Kidney (tissue), 22 donors: ENCODE results near the gene APOB. TPM values are rescaled to one million over a fixed set of nuclear protein-coding genes. Genes with fewer than 3 reads are reported as not detected.

Source experiments
- DNase-seq, 5 donors: peaks; one replicate each; pipeline ENCODE4 v3.0.0-alpha.2; 2013 to 2020
- FAIRE-seq: peaks from 2 replicates; lab custom pipeline; 2012; peaks lifted over from hg19 to GRCh38; lab: Jason Lieb, UNC
- H3K27ac ChIP-seq, 2 donors: one replicate each; pipeline ENCODE4 v1.7.0; 2013; ENCODE audit warnings: low read depth in 2 of 2, low read length in 2 of 2, inconsistent platforms in 1 of 2
- H3K27me3 ChIP-seq: one replicate; pipeline ENCODE4 v1.7.1; 2013; ENCODE audit warnings: low read length, inconsistent platforms; ENCODE audit not compliant: control insufficient read depth, insufficient read depth
- H3K36me3 ChIP-seq, 3 donors: one replicate each; pipeline versions ENCODE4 v1.7.0 to v1.7.1; 2013; ENCODE audit warnings: low read length in 3 of 3, control low read depth in 1 of 3, inconsistent platforms in 1 of 3; ENCODE audit not compliant: insufficient read depth in 3 of 3, control insufficient read depth in 2 of 3
- H3K4me1 ChIP-seq, 3 donors: one replicate each; pipeline versions ENCODE4 v1.7.0 to v1.7.1; 2013; ENCODE audit warnings: low read length in 3 of 3, inconsistent platforms in 1 of 3, low read depth in 1 of 3; ENCODE audit not compliant: control insufficient read depth in 2 of 3, insufficient read depth in 2 of 3
- H3K4me3 ChIP-seq, 3 donors: one replicate each; pipeline versions ENCODE4 v1.7.0 to v1.8.1; 2013; ENCODE audit warnings: low read length in 3 of 3, control low read depth in 1 of 3, inconsistent platforms in 1 of 3
- H3K9ac ChIP-seq, 3 donors: one replicate each; pipeline versions ENCODE4 v1.7.0 to v1.7.1; 2013; ENCODE audit warnings: low read length in 3 of 3, control low read depth in 1 of 3, inconsistent platforms in 1 of 3
- H3K9me3 ChIP-seq, 3 donors: one replicate each; pipeline versions ENCODE4 v1.7.0 to v1.7.1; 2013; ENCODE audit warnings: low read length in 3 of 3, control low read depth in 1 of 3, inconsistent platforms in 1 of 3; ENCODE audit not compliant: control insufficient read depth in 2 of 3, insufficient read depth in 1 of 3
- intact Hi-C: fragments of 100-400 bp; cut with DNase I; formaldehyde crosslinking; loops from one replicate; pipeline ENCODE4 v1.11.1; 2022
- long read RNA-seq, 10 donors: library from polyadenylated mRNA in 1 of 10; unstranded in 1 of 10; transcript quantifications; one replicate each; pipeline ENCODE4 v2.0.0 and lab custom pipeline, GENCODE V29; 2021 to 2026
- polyA plus RNA-seq: library from polyadenylated mRNA; stranded (reverse); fragments of 350-450 nt; fragmentation: Illumina TruSeq; extraction: RNeasy Lipid Tissue Mini Kit (QIAGEN cat#74804); gene quantifications from one replicate; pipeline ENCODE4 v1.2.3, GENCODE V29; 2014; ENCODE audit warnings: low read depth, low replicate concordance; ENCODE audit not compliant: insufficient read depth
- total RNA-seq: library from RNA; stranded (reverse); fragmentation: NEBNext Ultra II Directional; extraction: Animal tissue kit (Norgen Biotek cat#: 25700); gene quantifications from one replicate; pipeline ENCODE4 v1.2.1, GENCODE V29; 2021
- TF ChIP-seq, protein P1 (sequence below): IDR thresholded peaks from 3 replicates; pipeline ENCODE4 v1.5.1; 2012; ENCODE audit warnings: mild to moderate bottlenecking, moderate library complexity, borderline replicate concordance; ENCODE audit not compliant: insufficient read depth; ENCODE audit errors: extremely low read depth
- donor health status: control.
- donor health status: control.
- donor health status: control.
- donor health status: control.
- donor health status: control.
- donor health status: DM: yes; HTN: yes; CAD: no.
- donor health status: Normal renal cell carcinoma (clear cell type).

APOB gene, protein sequence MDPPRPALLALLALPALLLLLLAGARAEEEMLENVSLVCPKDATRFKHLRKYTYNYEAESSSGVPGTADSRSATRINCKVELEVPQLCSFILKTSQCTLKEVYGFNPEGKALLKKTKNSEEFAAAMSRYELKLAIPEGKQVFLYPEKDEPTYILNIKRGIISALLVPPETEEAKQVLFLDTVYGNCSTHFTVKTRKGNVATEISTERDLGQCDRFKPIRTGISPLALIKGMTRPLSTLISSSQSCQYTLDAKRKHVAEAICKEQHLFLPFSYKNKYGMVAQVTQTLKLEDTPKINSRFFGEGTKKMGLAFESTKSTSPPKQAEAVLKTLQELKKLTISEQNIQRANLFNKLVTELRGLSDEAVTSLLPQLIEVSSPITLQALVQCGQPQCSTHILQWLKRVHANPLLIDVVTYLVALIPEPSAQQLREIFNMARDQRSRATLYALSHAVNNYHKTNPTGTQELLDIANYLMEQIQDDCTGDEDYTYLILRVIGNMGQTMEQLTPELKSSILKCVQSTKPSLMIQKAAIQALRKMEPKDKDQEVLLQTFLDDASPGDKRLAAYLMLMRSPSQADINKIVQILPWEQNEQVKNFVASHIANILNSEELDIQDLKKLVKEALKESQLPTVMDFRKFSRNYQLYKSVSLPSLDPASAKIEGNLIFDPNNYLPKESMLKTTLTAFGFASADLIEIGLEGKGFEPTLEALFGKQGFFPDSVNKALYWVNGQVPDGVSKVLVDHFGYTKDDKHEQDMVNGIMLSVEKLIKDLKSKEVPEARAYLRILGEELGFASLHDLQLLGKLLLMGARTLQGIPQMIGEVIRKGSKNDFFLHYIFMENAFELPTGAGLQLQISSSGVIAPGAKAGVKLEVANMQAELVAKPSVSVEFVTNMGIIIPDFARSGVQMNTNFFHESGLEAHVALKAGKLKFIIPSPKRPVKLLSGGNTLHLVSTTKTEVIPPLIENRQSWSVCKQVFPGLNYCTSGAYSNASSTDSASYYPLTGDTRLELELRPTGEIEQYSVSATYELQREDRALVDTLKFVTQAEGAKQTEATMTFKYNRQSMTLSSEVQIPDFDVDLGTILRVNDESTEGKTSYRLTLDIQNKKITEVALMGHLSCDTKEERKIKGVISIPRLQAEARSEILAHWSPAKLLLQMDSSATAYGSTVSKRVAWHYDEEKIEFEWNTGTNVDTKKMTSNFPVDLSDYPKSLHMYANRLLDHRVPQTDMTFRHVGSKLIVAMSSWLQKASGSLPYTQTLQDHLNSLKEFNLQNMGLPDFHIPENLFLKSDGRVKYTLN (N-terminal part only)
- total RNA-seq (0.57 TPM), polyA plus RNA-seq (0.11 TPM)
- long read RNA-seq, donor 1: 0 reads
- long read RNA-seq, donor 2: 0 reads
- long read RNA-seq, donor 3: 0 reads
- long read RNA-seq, donor 4: 0 reads
- long read RNA-seq, donor 5: 0 reads
- long read RNA-seq, donor 6: 0 reads
- long read RNA-seq, donor 7: 0 reads
- long read RNA-seq, donor 8: 0 reads
- long read RNA-seq, donor 9: 0 reads
- long read RNA-seq, donor 10: 0 reads

DNA sequence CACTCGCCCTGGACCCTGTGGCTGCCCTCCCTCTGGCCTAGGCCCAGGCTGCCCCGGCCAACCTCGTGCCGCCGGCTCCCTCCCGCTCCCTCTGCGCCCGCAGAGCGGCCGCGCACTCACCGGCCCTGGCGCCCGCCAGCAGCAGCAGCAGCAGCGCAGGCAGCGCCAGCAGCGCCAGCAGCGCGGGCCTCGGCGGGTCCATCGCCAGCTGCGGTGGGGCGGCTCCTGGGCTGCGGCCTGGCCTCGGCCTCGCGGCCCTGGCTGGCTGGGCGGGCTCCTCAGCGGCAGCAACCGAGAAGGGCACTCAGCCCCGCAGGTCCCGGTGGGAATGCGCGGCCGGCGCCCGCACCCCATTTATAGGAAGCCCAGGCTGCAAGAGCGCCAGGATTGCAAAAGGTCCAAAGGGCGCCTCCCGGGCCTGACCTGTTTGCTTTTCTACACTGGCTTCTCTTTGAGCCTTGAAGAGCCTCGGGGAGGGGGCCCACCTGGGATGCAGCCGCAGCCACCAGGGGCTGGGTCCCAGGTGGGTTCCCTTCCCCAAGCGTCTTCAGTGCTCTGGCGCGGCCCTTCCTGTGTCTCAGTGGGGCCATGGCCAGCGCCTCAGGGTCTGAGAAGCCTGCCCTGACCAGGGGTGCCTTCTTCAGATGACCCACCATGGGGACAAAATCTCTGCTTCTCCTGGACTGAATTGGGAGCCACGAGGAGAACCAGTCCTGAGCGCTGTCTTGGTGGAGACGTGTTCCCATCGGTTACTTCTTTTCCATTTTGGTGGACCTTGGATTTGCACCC, at the start of gene APOB:
Gene APOB, minus strand, starts transcription at position 330 of the 789 bp plus-strand sequence. Its CDS starts 128 bp downstream, at position 202.
- no peak within 1 kb of the TSS for H3K27ac ChIP-seq
- FAIRE-seq: no peak
- no peak within 1 kb of the TSS for H3K4me3 ChIP-seq

DNA sequence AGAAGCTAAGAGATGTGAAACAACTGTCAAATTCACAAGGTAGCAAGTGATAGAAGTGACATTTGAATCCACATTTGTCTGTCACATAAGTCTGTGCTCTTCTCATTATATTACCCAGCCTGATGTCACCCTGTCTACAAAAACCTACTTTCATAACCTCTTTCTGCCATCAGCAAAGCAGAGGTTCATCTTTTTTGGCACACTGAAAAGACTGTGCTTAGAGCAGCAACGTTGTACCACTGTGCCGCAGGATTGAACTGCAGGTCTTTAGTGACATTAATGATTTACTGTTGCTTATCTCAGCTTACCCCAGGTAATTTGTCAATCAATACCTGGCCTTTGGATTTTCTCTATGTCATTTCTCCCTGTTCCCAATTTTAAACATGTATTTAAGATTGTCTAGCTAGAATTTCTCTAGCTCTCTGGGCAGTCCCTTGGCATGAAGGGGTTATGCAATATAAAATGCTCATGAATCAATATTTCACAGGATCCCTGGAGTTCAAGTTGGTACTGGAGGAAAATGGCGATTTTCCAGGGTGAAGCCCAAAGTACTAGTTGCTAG, 48.5 kb upstream of the APOB start:
- no peak overlapping the region for H3K9ac ChIP-seq
- H3K27ac ChIP-seq: no peak overlapping the region
- no peak overlapping the region for H3K4me3 ChIP-seq
- H3K27me3 ChIP-seq: no peaks in the 10 kb centered on the region
- FAIRE-seq (no peak), DNase-seq (no peak)
- H3K36me3 ChIP-seq: no peaks in the 10 kb centered on the region
- TF ChIP-seq, protein P1, sequence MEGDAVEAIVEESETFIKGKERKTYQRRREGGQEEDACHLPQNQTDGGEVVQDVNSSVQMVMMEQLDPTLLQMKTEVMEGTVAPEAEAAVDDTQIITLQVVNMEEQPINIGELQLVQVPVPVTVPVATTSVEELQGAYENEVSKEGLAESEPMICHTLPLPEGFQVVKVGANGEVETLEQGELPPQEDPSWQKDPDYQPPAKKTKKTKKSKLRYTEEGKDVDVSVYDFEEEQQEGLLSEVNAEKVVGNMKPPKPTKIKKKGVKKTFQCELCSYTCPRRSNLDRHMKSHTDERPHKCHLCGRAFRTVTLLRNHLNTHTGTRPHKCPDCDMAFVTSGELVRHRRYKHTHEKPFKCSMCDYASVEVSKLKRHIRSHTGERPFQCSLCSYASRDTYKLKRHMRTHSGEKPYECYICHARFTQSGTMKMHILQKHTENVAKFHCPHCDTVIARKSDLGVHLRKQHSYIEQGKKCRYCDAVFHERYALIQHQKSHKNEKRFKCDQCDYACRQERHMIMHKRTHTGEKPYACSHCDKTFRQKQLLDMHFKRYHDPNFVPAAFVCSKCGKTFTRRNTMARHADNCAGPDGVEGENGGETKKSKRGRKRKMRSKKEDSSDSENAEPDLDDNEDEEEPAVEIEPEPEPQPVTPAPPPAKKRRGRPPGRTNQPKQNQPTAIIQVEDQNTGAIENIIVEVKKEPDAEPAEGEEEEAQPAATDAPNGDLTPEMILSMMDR: no peak
- intact Hi-C loops: no loop called here
- H3K4me1 ChIP-seq: no peaks in the 10 kb centered on the region
- no peaks in the 10 kb centered on the region for H3K9me3 ChIP-seq

More for the DNA sequence above, at the start of gene APOB:
- Histone ChIP-seq H3K4me1 (peaks cover 0 to 4% (median 0%) of the 10 kb centered on the region in 3 donors), H3K9ac (no peak within 1 kb of the TSS), H3K9me3 (no peaks in the 10 kb centered on the region), H3K27me3 (no peaks in the 10 kb centered on the region), H3K36me3 (no peaks in the 10 kb centered on the region)
- intact Hi-C loops: no loop called here
- TF ChIP-seq, protein P1: no peak
- DNase-seq: peak in 2 of 5 donors; percentile 51 to 61
